ELF-1 (cell line): ENCODE data around the gene PPM1H.

Experiments used
- DNase-seq: peaks from one replicate; pipeline ENCODE4 v3.0.0-alpha.2; 2016; ENCODE audit warnings: low read depth, low spot score

PPM1H gene

DNA sequence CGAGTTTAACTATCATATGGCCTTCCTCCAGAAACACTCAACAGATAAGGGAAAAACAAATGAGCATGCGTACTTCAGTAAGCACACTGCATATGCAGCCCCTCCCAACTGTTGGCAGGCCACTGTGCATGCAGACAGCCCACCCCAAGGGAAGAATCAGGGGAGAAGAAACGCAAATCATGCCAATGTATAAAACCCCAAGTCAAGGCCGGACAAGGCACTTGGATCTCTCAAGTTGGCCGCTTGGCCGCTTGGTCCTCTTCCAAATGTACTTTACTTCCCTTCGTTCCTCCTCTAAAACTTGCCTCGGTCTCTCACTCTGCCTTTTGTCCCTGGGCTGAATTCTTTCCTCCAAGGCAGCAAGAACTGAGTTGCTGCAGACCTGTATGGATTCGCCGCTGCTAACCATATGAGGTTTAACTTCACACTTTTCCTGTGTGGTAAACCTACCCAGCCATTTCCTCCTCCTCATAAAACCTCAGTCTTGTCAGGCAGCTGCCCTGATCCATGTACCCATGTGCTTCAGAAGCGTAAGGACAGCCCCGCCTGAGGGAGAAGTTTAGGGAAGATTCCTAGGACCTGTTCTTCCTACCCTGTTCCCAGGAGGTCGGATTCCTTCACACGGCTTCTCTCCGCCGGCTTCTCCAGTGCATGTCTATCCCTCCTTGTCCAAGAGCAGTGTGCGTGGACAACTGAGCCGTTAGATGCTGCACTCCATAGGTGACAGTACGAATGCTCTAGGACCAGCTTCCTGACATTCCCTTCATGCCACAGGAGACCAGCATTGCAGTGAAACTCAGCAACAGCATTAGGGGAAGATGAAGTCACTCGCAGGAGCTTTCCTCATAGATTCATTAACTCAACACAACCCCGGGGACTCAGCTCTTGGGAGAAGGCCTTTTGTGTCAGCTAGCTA, 280.4 kb downstream of the PPM1H start:
- peak; percentile 60 for DNase-seq

DNA sequence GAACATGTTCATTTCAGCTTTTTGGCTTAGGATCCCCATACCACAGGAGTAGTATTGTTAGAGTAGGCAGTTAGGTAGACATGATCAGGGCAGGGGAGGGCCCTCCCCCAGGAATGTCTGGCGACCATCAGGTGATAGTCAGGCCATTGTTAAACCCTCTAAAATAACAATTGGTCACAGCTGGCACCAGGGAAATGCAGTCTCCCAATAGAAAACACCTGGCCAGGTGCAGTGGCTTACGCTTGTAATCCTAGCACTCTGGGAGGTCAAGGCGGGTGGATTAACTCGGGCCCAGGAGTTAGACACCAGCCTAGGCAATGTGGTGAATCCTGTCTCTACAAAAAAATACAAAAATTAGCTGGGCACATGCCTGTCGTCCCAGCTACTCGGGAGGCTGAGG, 281.2 kb downstream of the PPM1H start:
- peak; percentile 78 for DNase-seq

DNA sequence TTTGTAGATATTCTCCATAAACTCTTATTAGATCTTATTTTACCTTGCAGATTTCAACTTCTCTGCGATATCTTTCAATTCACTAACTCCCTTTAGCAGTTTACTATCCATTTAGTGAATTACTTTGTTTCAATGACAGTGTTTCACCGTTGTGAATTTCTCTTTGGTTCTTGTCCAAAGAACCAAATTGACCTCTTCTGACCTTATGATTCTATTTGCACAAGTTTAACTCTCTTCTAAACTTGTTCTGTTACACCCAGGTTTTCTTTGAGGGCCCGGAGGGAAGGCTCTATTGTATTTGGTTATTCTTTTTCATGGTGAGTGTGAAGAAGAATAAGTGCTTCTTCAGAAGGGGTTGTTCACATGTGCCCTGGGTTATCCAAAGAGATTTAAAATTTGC, 281.6 kb downstream of the PPM1H start:
- DNase-seq, result no peak

- no peak for DNase-seq
These were observed 283.8 kb downstream of the PPM1H start for GRCh38 chr12:62651138-62651537.

- DNase-seq, result no peak
These were observed 285.4 kb downstream of the PPM1H start for GRCh38 chr12:62649412-62650138.

- DNase-seq, result no peak
These were observed 287.4 kb downstream of the PPM1H start for GRCh38 chr12:62647586-62647985.

DNA sequence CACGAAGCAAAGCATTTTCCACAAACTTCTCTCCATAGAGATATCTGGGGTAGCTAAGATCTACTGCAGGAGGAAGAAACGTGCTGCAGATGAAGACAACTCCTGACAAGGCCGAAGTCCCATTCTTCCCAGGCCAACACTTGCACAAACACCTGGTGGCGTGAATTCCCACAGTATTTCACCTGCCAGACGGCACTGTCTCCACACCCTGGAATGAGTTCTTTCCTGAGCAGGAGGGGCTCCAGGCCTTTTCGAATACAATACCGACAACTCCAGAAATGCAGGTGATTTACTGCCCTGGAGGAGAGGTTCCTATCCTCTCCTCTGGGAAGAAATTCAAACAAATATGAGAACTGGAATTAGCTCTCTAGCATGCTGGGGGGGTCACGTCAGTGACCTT, 288.4 kb downstream of the PPM1H start:
- no peak for DNase-seq

DNA sequence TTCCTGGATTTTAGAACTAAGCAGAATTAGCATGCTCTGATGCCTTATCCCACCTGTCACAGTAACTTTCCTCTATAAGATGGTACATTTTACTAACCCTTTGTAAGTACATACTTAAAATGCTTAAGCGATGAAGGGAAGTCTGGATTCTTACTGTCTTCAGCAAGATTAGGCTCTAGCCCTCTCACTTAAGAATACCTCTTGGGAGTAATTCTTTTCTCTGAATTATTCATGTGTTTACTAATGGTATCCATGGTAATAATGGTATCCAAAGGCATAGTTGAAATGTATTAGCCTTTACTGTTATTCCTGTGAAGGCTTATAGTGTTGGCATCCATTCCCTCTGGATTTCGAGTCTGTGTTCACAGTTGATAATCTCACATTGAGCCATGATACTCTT, 291.5 kb downstream of the PPM1H start:
- DNase-seq, result no peak

- DNase-seq, result no peak
These were observed 292.5 kb downstream of the PPM1H start for GRCh38 chr12:62642486-62642885.

- no peak for DNase-seq
These were observed 294.0 kb downstream of the PPM1H start for GRCh38 chr12:62640910-62641448.

GRCh38 chr12:62637679-62638078, 297.3 kb downstream of the PPM1H start:
- DNase-seq, result no peak

- DNase-seq, result no peak
These were observed 299.3 kb downstream of the PPM1H start for GRCh38 chr12:62635649-62636048.

DNA sequence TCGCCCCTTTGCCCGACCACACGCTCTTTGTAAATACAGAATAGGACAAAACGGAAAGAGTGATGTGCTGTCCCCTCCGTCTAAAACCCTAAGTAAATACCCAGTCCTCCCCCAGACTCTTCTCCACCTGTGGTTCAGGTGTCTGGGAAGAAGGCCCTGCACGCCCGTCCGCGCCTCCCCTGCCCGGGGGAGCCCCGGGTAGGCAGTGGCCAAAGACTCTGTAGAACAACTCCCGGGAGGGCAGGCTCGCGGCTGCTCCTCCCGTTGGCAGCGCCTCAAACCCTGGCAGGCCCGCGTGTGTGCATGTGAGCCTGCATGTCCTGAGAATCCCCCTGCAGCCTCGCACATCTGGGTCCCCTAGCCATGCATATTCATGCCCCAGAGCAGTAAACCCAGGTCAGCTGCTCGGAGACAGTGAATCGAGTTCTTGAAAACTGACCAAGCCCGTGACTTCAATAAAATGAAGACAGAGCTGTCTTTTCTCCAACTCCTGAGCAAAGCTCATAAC, 302.5 kb downstream of the PPM1H start:
- DNase-seq, result peak; percentile 71

GRCh38 chr12:62631471-62632410, 303.2 kb downstream of the PPM1H start:
- DNase-seq, result peak; percentile 63

- DNase-seq, result no peak
These were observed 304.8 kb downstream of the PPM1H start for GRCh38 chr12:62629971-62630739.

GRCh38 chr12:62629413-62629812, 305.5 kb downstream of the PPM1H start:
- DNase-seq, result peak; percentile 83

GRCh38 chr12:62627181-62627580, 307.8 kb downstream of the PPM1H start:
- no peak for DNase-seq

GRCh38 chr12:62625228-62625627, 309.7 kb downstream of the PPM1H start:
- no peak for DNase-seq

DNA sequence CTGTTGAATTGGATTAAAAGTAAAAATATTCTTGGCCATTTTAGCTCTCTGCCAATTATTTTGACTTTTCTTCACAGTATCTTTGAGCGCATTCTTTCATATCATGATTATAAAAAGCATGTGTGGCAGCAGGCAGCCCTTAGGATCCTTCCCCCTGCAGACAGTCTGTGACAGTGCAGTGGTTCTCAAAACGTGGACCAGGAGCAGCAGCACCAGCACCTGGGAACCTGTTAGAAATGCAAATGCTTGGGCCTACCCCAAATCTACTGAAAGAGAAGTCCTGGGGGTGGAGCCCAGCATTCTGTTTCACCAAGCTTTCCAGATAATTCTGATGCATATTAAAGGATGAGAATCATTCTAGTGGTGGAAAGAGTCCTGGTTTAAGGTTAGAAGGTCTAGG, 312.8 kb downstream of the PPM1H start:
- DNase-seq, result no peak

- DNase-seq, result no peak
These were observed 313.8 kb downstream of the PPM1H start for GRCh38 chr12:62621101-62621638.
